PC-3 (cell line): Measurements from ENCODE around the gene BMP4.

Experiments used
- CTCF ChIP-seq: fragments of 300-600 bp; sonication (generic); conservative IDR thresholded peaks from 2 replicates; pipeline ENCODE4 v1.5.1; 2017; ENCODE audit warnings: antibody characterized with exemption, low read depth, mild to moderate bottlenecking, low read length
- EZH2 ChIP-seq: fragments of 300-600 bp; sonication (generic); IDR thresholded peaks from one replicate; pipeline ENCODE4 v1.6.1; 2017; ENCODE audit warnings: antibody characterized with exemption, mild to moderate bottlenecking, low read length; ENCODE audit not compliant: unreplicated experiment

- TF ChIP-seq CTCF (no peak), EZH2 (no peak)
Observed at GRCh38 chr14:53983112-53983511, 26.5 kb upstream of the BMP4 start.
